ENCODE measurements around the gene MRPS7. TPM values are rescaled to one million over a fixed set of nuclear protein-coding genes. Genes with fewer than 3 reads are reported as not detected.
A peak's percentile ranks its signal among the peaks of the same experiment; 100 is the strongest.

The MRPS7 gene
- total RNA-seq, 6 donors from 2014 or later, result 23.7 to 56.7 (median 36.9) TPM

- DNase-seq (peak in 1 of 2 donors; percentile 53), ATAC-seq (ENCODE audit: low FRiP score in 2 of 2) (peak; percentile 58 to 76)
- Histone ChIP-seq H3K4me1 (peaks cover 0 to 16% (median 0%) of the 10 kb centered on the region in 4 donors), H3K4me3 (no peak overlapping the region), H3K9me3 (no peaks in the 10 kb centered on the region), H3K36me3 (peaks cover 55 to 100% (median 95%) of the 10 kb centered on the region in 4 donors), H3K27ac (peak overlapping the region in 1 of 4 donors; percentile 42), H3K27me3 (no peaks in the 10 kb centered on the region)
- 41 to 60% methylated on average over 13 of the region's 13 CpGs for WGBS, 2 donors
- TF ChIP-seq, protein P1, sequence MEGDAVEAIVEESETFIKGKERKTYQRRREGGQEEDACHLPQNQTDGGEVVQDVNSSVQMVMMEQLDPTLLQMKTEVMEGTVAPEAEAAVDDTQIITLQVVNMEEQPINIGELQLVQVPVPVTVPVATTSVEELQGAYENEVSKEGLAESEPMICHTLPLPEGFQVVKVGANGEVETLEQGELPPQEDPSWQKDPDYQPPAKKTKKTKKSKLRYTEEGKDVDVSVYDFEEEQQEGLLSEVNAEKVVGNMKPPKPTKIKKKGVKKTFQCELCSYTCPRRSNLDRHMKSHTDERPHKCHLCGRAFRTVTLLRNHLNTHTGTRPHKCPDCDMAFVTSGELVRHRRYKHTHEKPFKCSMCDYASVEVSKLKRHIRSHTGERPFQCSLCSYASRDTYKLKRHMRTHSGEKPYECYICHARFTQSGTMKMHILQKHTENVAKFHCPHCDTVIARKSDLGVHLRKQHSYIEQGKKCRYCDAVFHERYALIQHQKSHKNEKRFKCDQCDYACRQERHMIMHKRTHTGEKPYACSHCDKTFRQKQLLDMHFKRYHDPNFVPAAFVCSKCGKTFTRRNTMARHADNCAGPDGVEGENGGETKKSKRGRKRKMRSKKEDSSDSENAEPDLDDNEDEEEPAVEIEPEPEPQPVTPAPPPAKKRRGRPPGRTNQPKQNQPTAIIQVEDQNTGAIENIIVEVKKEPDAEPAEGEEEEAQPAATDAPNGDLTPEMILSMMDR (IDR thresholded peaks at IDR 0.05), result peak; percentile 67 to 79 (median 74)
- TF ChIP-seq POLR2AphosphoS5 (IDR thresholded peaks at IDR 0.05) (peak in 1 of 2 donors; percentile 11), POLR2A (IDR thresholded peaks at IDR 0.05) (no peak)
These were observed 22.9 kb upstream of the MRPS7 start for GRCh38 chr17:75238684-75239191.

GRCh38 chr17:75239214-75239613 lies 22.5 kb upstream of the MRPS7 start:
- H3K27ac ChIP-seq, result peak overlapping the region in 1 of 4 donors; percentile 42

GRCh38 chr17:75239778-75240393 lies 21.8 kb upstream of the MRPS7 start:
- peak in 1 of 2 donors; percentile 62 for DNase-seq
- Histone ChIP-seq H3K27me3 (no peaks in the 10 kb centered on the region), H3K4me3 (no peak overlapping the region), H3K27ac (no peak overlapping the region), H3K4me1 (peaks cover 0 to 24% (median 0%) of the 10 kb centered on the region in 4 donors), H3K36me3 (peaks cover 53 to 100% (median 95%) of the 10 kb centered on the region in 4 donors), H3K9me3 (no peaks in the 10 kb centered on the region)
- TF ChIP-seq, protein P1 (IDR thresholded peaks at IDR 0.05), result no peak
- TF ChIP-seq POLR2AphosphoS5 (IDR thresholded peaks at IDR 0.05) (no peak), EP300 (IDR thresholded peaks at IDR 0.05) (no peak)
- ATAC-seq (ENCODE audit: low FRiP score in 2 of 2), result no peak
- 93 to 94% methylated on average over 21 to 23 of the region's 23 CpGs for WGBS, 2 donors

More at GRCh38 chr17:75239214-75239613, 22.5 kb upstream of the MRPS7 start:
- whole genome bisulfite sequencing, 2 donors, result 91 to 93% methylated on average over 9 to 12 of the region's 12 CpGs
- TF ChIP-seq POLR2A (IDR thresholded peaks at IDR 0.05) (no peak), EP300 (IDR thresholded peaks at IDR 0.05) (no peak), POLR2AphosphoS5 (IDR thresholded peaks at IDR 0.05) (no peak)
- TF ChIP-seq, protein P1 (IDR thresholded peaks at IDR 0.05), result no peak
- Histone ChIP-seq H3K4me1 (peaks cover 0 to 18% (median 0%) of the 10 kb centered on the region in 4 donors), H3K27me3 (no peaks in the 10 kb centered on the region), H3K36me3 (peaks cover 55 to 100% (median 95%) of the 10 kb centered on the region in 4 donors), H3K4me3 (no peak overlapping the region), H3K9me3 (no peaks in the 10 kb centered on the region)
- no peak for ATAC-seq (ENCODE audit: low FRiP score in 2 of 2)
- peak in 1 of 2 donors; percentile 51 for DNase-seq

- no peaks in the 10 kb centered on the region for H3K9me3 ChIP-seq
- no peak overlapping the region for H3K4me3 ChIP-seq
- no peaks in the 10 kb centered on the region for H3K27me3 ChIP-seq
- TF ChIP-seq POLR2A (IDR thresholded peaks at IDR 0.05), result no peak
- TF ChIP-seq, protein P1 (IDR thresholded peaks at IDR 0.05), result peak in 4 of 6 experiments; percentile 19 to 48 (median 40)
- TF ChIP-seq POLR2AphosphoS5 (IDR thresholded peaks at IDR 0.05), result no peak
- TF ChIP-seq EP300 (IDR thresholded peaks at IDR 0.05), result no peak
- peak overlapping the region in 1 of 4 donors; percentile 1 for H3K27ac ChIP-seq
- peaks cover 0 to 27% (median 0%) of the 10 kb centered on the region in 4 donors for H3K4me1 ChIP-seq
- DNase-seq (peak in 1 of 2 donors; percentile 76), ATAC-seq (ENCODE audit: low FRiP score in 2 of 2) (peak in 1 of 2 donors; percentile 46)
- peaks cover 51 to 100% (median 97%) of the 10 kb centered on the region in 4 donors for H3K36me3 ChIP-seq
- 76 to 79% methylated on average over 16 to 23 of the region's 23 CpGs for WGBS, 2 donors
These were observed 21.1 kb upstream of the MRPS7 start for GRCh38 chr17:75240394-75241142.
